ENCODE measurements around the gene BCHE.

DNA sequence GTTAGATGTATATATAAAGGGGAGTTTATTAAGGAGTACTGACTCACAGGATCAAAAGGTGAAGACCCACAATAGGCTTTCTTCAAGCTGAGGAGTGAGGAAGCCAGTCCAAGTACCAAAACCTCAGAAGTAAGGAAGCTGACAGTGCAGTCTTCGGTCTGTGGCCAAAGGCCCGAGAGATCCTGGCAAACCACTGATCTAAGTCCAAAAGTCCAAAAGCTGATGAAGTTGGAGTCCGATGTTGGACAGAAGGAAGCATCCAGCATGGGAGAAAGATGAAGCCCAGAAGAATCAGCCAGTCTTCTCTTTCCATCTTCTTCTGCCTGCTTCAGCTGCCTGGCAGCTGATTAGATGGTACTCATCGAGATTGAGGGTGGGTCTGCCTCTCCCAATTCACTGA lies 107.5 kb downstream of the BCHE start:
- TF ChIP-seq EZH2 (conservative IDR thresholded peaks at IDR 0.05; ENCODE audit: low read depth, low read length) (no peak), JUN (CRISPR knock-in tag; IDR thresholded peaks at IDR 0.05) (no peak)
